Measurements from ENCODE around the gene C15orf39.

DNA sequence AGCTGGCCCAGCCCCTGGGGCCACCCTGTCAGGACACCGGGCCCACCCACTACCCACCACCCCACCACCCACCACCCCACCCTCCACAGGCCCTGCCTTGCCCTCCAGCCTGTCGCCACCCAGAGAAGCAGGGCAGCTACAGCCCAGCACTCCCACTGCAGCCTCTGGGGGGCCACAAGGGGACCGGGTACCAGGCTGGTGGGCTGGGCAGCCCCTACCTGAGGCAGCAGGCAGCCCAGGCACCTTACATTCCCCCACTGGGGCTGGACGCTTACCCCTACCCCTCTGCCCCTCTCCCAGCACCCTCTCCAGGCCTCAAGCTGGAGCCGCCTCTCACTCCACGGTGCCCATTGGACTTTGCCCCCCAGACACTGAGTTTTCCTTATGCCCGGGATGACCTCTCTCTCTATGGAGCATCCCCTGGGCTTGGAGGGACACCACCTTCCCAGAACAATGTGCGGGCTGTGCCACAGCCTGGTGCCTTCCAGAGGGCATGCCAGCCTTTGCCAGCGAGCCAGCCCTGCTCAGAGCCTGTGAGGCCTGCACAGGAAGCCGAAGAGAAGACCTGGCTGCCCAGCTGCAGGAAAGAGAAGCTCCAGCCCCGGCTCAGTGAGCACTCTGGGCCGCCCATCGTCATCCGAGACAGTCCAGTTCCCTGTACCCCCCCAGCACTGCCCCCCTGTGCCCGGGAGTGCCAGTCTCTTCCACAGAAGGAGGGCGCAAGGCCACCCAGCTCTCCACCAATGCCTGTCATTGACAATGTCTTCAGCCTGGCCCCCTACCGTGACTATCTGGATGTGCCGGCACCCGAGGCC is 5.3 kb downstream of the C15orf39 start:
- TF ChIP-seq, protein P1, sequence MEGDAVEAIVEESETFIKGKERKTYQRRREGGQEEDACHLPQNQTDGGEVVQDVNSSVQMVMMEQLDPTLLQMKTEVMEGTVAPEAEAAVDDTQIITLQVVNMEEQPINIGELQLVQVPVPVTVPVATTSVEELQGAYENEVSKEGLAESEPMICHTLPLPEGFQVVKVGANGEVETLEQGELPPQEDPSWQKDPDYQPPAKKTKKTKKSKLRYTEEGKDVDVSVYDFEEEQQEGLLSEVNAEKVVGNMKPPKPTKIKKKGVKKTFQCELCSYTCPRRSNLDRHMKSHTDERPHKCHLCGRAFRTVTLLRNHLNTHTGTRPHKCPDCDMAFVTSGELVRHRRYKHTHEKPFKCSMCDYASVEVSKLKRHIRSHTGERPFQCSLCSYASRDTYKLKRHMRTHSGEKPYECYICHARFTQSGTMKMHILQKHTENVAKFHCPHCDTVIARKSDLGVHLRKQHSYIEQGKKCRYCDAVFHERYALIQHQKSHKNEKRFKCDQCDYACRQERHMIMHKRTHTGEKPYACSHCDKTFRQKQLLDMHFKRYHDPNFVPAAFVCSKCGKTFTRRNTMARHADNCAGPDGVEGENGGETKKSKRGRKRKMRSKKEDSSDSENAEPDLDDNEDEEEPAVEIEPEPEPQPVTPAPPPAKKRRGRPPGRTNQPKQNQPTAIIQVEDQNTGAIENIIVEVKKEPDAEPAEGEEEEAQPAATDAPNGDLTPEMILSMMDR (IDR thresholded peaks at IDR 0.05): no peak
- TF ChIP-seq POLR2A (IDR thresholded peaks at IDR 0.05): no peak
